B cell (primary cell): ENCODE data around the gene ABI3BP. TPM values are rescaled to one million over a fixed set of nuclear protein-coding genes. Genes with fewer than 3 reads are reported as not detected.

Experiments used
- ATAC-seq: fragments of 200-7000 bp; cut with Tn5 transposase; one replicate; pipeline ENCODE4 v1.10.0; 2021; ENCODE audit warnings: low read depth, mild to moderate bottlenecking, moderate number of reproducible peaks, moderate library complexity
- CTCF ChIA-PET: fragments of 350-600 bp; sonication (Branson Sonifier 250); formaldehyde crosslinking; loops from one replicate; lab custom pipeline; 2021; ENCODE audit warnings: antibody characterized with exemption, inconsistent platforms; lab: Charles Lee
- POLR2A ChIA-PET: fragments of 350-600 bp; sonication (Branson Sonifier 250); formaldehyde crosslinking; loops from one replicate; lab custom pipeline; 2021; ENCODE audit warnings: antibody characterized with exemption; lab: Charles Lee
- DNase-seq: peaks from one replicate; pipeline ENCODE4 v3.0.0; 2013
- H2AFZ ChIP-seq: 2 replicates; pipeline ENCODE4 v1.6.1; 2012; ENCODE audit warnings: mild to moderate bottlenecking, low read depth, low read length; ENCODE audit not compliant: insufficient read depth, poor library complexity, severe bottlenecking
- H3K27ac ChIP-seq, 2 donors: 1 replicate in 1 of 2; 2 replicates in 1 of 2; pipeline ENCODE4 v1.5.1; 2012 to 2013; ENCODE audit warnings: low read length in 2 of 2, mild to moderate bottlenecking in 2 of 2, moderate library complexity in 1 of 2
- H3K27me3 ChIP-seq, 4 experiments: fragments of 200-600 bp in 1 of 4; sonication (generic) in 1 of 4; replicated peaks in 1 of 4; 1 replicate in 2 of 4; 2 replicates in 2 of 4; pipeline versions ENCODE4 v1.6.1 to v1.7.0; 2013 to 2016; ENCODE audit warnings: low read length in 3 of 4, mild to moderate bottlenecking in 2 of 4, mixed read lengths in 1 of 4, moderate library complexity in 1 of 4; ENCODE audit not compliant: insufficient read depth in 4 of 4, control insufficient read depth in 3 of 4; ENCODE audit errors: control extremely low read depth in 1 of 4
- H3K36me3 ChIP-seq, 2 experiments: replicated peaks in 1 of 2; 1 replicate in 1 of 2; 2 replicates in 1 of 2; pipeline versions ENCODE4 v1.6.1 to v1.7.1; 2013; ENCODE audit warnings: low read length in 1 of 2; ENCODE audit not compliant: insufficient read depth in 2 of 2, control insufficient read depth in 1 of 2; ENCODE audit errors: control extremely low read depth in 1 of 2, extremely low read depth in 1 of 2
- H3K4me1 ChIP-seq, 2 donors: fragments of 200-600 bp in 1 of 2; sonication (generic) in 1 of 2; 1 replicate in 1 of 2; 2 replicates in 1 of 2; pipeline versions ENCODE4 v1.5.1 to v1.6.1; 2013 to 2017; ENCODE audit warnings: low read length in 2 of 2; ENCODE audit not compliant: control insufficient read depth in 2 of 2, insufficient read depth in 2 of 2
- H3K4me2 ChIP-seq: replicated peaks from 2 replicates; pipeline ENCODE3; 2012; ENCODE audit warnings: mild to moderate bottlenecking, low read depth, low read length; ENCODE audit not compliant: poor library complexity, severe bottlenecking
- H3K4me3 ChIP-seq, 5 experiments: fragments of 200-600 bp in 1 of 5; sonication (generic) in 1 of 5; 1 replicate in 3 of 5; 2 replicates in 2 of 5; pipeline versions ENCODE4 v1.5.1 to v1.7.0; 2011 to 2016; ENCODE audit warnings: low read length in 4 of 5, mild to moderate bottlenecking in 4 of 5, low read depth in 2 of 5, control low read depth in 1 of 5, moderate library complexity in 1 of 5; ENCODE audit not compliant: insufficient read depth in 1 of 5; ENCODE audit errors: control extremely low read depth in 1 of 5, extremely low read depth in 1 of 5
- H3K79me2 ChIP-seq: fragments of 200-600 bp; sonication (generic); one replicate; pipeline ENCODE4 v1.6.0; 2016; ENCODE audit warnings: low read length; ENCODE audit not compliant: control insufficient read depth, insufficient read depth
- H3K9ac ChIP-seq: fragments of 200-600 bp; sonication (generic); 2 replicates; pipeline ENCODE4 v1.6.1; 2017; ENCODE audit warnings: mild to moderate bottlenecking, low read length, moderate library complexity
- H3K9me3 ChIP-seq, 3 donors: one replicate each; pipeline versions ENCODE4 v1.6.1 to v1.7.1; 2013; ENCODE audit warnings: low read length in 2 of 3; ENCODE audit not compliant: control insufficient read depth in 2 of 3, insufficient read depth in 1 of 3; ENCODE audit errors: control extremely low read depth in 1 of 3
- H4K20me1 ChIP-seq: 2 replicates; pipeline ENCODE4 v1.6.0; 2012; ENCODE audit warnings: mild to moderate bottlenecking, low read length; ENCODE audit not compliant: insufficient read depth, control insufficient read depth, poor library complexity, severe bottlenecking
- H3K27ac Mint-ChIP-seq: one replicate; pipeline ENCODE4 v1.8.0; 2021; ENCODE audit warnings: mixed read lengths
- H3K27me3 Mint-ChIP-seq: one replicate; pipeline ENCODE4 v1.8.0; 2021; ENCODE audit warnings: mixed read lengths
- H3K4me1 Mint-ChIP-seq: one replicate; pipeline ENCODE4 v1.8.0; 2021; ENCODE audit warnings: mixed read lengths
- H3K4me3 Mint-ChIP-seq: one replicate; pipeline ENCODE4 v1.8.0; 2021; ENCODE audit warnings: mixed read lengths
- H3K9me3 Mint-ChIP-seq: one replicate; pipeline ENCODE4 v1.8.0; 2022; ENCODE audit warnings: mixed read lengths; ENCODE audit not compliant: insufficient read depth
- EZH2 ChIP-seq: IDR thresholded peaks from 2 replicates; pipeline ENCODE4 v1.6.1; 2012; ENCODE audit warnings: borderline replicate concordance, low read depth, mild to moderate bottlenecking, moderate library complexity, low read length; ENCODE audit not compliant: insufficient read depth, poor library complexity, severe bottlenecking
- WGBS: methylation state at CpG from one replicate; pipeline ENCODE4 v1.1.5; 2013; ENCODE audit warnings: missing lambda C conversion rate; ENCODE audit not compliant: insufficient coverage; 5-methylcytosine and 5-hydroxymethylcytosine counted together
- intact Hi-C: fragments of 100-400 bp; cut with micrococcal nuclease; formaldehyde crosslinking; loops from one replicate; pipeline ENCODE4 v1.10.0; 2022
- polyA plus RNA-seq: library from polyadenylated mRNA; depleted of rRNA; stranded (reverse); fragments of >200 nt; gene quantifications from 2 replicates; pipeline ENCODE4 v1.2.3, GENCODE V29; 2012
- total RNA-seq, 2 donors: library from RNA; stranded (reverse); fragments of 120-200 nt in 1 of 2; gene quantifications; 1 replicate in 1 of 2; 2 replicates in 1 of 2; pipeline versions ENCODE4 v1.2.3 to v1.2.4, GENCODE V29; 2013 to 2022
- TF ChIP-seq, protein P1 (sequence below): fragments of 200-600 bp; IDR thresholded peaks from one replicate; pipeline ENCODE4 v1.8.0; 2022; ENCODE audit warnings: antibody characterized with exemption, mild to moderate bottlenecking

ABI3BP gene
- total and polyA plus RNA-seq, 2 donors (not counting 1 experiment from before 2014, with no cell fraction given): not detected

DNA sequence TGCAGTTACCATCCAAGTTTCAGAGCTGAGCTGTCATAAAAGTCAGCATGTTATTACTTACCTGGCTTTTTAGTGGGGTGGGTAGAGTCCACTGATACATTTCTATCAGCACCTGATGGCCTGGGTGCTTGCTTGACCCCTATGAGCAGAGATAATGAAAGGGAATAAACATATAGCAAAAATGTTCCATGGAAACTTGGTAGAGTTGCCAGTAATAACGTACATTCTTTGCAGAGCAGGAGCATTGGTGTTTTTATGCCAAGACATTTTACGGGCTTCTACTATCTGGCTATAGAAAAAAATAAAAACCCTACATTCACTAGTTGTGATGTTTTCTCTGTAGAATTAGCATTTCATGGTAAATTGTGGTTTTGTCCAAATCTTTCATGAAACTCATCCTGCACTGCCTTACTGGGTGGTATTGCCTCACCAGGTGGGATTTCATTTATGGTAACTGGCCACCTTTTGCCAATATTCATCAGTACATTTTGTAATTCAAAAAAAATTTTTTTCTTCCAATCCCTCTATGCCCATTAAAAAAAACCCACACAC is 213.1 kb downstream of the ABI3BP start:
- Histone ChIP-seq H4K20me1 (no peaks in the 10 kb centered on the region), H3K79me2 (no peaks in the 10 kb centered on the region), H3K27me3 (no peaks in the 10 kb centered on the region), H3K27ac (no peak overlapping the region), H3K9me3 (no peaks in the 10 kb centered on the region), H3K4me1 (no peaks in the 10 kb centered on the region), H3K4me2 (no peak overlapping the region), H2AFZ (no peak overlapping the region), H3K36me3 (no peaks in the 10 kb centered on the region), H3K9ac (no peak overlapping the region), H3K4me3 (no peak overlapping the region)
- DNase-seq: no peak
- intact Hi-C loops: no loop called here
- H3K4me3 Mint-ChIP-seq: no peak overlapping the region
- H3K27me3 Mint-ChIP-seq: no peaks in the 10 kb centered on the region
- CTCF ChIA-PET: no interaction called here
- no peaks in the 10 kb centered on the region for H3K9me3 Mint-ChIP-seq
- no peaks in the 10 kb centered on the region for H3K4me1 Mint-ChIP-seq
- no CpG with 5 or more reads among the region's 2 CpGs for WGBS
- ATAC-seq: no peak
- H3K27ac Mint-ChIP-seq: no peak overlapping the region
- POLR2A ChIA-PET: no interaction called here
- TF ChIP-seq, protein P1, sequence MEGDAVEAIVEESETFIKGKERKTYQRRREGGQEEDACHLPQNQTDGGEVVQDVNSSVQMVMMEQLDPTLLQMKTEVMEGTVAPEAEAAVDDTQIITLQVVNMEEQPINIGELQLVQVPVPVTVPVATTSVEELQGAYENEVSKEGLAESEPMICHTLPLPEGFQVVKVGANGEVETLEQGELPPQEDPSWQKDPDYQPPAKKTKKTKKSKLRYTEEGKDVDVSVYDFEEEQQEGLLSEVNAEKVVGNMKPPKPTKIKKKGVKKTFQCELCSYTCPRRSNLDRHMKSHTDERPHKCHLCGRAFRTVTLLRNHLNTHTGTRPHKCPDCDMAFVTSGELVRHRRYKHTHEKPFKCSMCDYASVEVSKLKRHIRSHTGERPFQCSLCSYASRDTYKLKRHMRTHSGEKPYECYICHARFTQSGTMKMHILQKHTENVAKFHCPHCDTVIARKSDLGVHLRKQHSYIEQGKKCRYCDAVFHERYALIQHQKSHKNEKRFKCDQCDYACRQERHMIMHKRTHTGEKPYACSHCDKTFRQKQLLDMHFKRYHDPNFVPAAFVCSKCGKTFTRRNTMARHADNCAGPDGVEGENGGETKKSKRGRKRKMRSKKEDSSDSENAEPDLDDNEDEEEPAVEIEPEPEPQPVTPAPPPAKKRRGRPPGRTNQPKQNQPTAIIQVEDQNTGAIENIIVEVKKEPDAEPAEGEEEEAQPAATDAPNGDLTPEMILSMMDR: no peak

- no peaks in the 10 kb centered on the region for H3K9me3 ChIP-seq
- Mint-ChIP-seq H3K9me3 (no peaks in the 10 kb centered on the region), H3K27me3 (no peaks in the 10 kb centered on the region), H3K4me3 (no peak overlapping the region), H3K4me1 (no peaks in the 10 kb centered on the region), H3K27ac (no peak overlapping the region)
- H3K27ac ChIP-seq: no peak overlapping the region
- DNase-seq (no peak), ATAC-seq (no peak)
- POLR2A ChIA-PET: no interaction called here
- CTCF ChIA-PET: no interaction called here
- H3K4me3 ChIP-seq: no peak overlapping the region
- no peak overlapping the region for H2AFZ ChIP-seq
- TF ChIP-seq, protein P1: no peak
- TF ChIP-seq EZH2: no peak
- H3K27me3 ChIP-seq: no peaks in the 10 kb centered on the region
- H3K9ac ChIP-seq: no peak overlapping the region
- intact Hi-C loops: no loop called here
- no peak overlapping the region for H3K4me2 ChIP-seq
- H3K36me3 ChIP-seq: no peaks in the 10 kb centered on the region
- no peaks in the 10 kb centered on the region for H3K4me1 ChIP-seq
- no peaks in the 10 kb centered on the region for H3K79me2 ChIP-seq
- no peaks in the 10 kb centered on the region for H4K20me1 ChIP-seq
Observed at GRCh38 chr3:100779480-100779879, 213.7 kb downstream of the ABI3BP start.
